Mesendoderm (in vitro differentiated cells): Measurements from ENCODE around the gene BEGAIN.
"Not testable (repeated sequence)": the region's sequence is repeated elsewhere in the genome, so short reads cannot be mapped to it uniquely, and the experiment has no call there.

Experiments
- DNase-seq: peaks from one replicate; pipeline ENCODE4 v3.0.0; 2013
- H2AK5ac ChIP-seq: 2 replicates; pipeline ENCODE4 v1.6.1; 2013; ENCODE audit warnings: low read length, inconsistent platforms
- H2BK120ac ChIP-seq: 2 replicates; pipeline ENCODE4 v1.6.1; 2013; ENCODE audit warnings: low read depth, mild to moderate bottlenecking, low read length, moderate library complexity, mixed read lengths
- H2BK15ac ChIP-seq: replicated peaks from 2 replicates; pipeline ENCODE4 v1.6.1; 2013; ENCODE audit warnings: low read depth, mild to moderate bottlenecking, moderate library complexity
- H2BK5ac ChIP-seq: 2 replicates; pipeline ENCODE4 v1.6.1; 2013; ENCODE audit warnings: low read length, inconsistent platforms
- H3K18ac ChIP-seq: 2 replicates; pipeline ENCODE4 v1.6.1; 2013; ENCODE audit warnings: mild to moderate bottlenecking, low read length, mixed read lengths
- H3K23ac ChIP-seq: one replicate; pipeline ENCODE4 v1.6.1; 2013; ENCODE audit warnings: low read length
- H3K27ac ChIP-seq: 2 replicates; pipeline ENCODE4 v1.5.1; 2013; ENCODE audit warnings: low read depth, mild to moderate bottlenecking, inconsistent platforms, low read length, moderate library complexity
- H3K27me3 ChIP-seq: 2 replicates; pipeline ENCODE4 v1.6.1; 2013; ENCODE audit warnings: low read length, control low read depth, mild to moderate bottlenecking, inconsistent platforms; ENCODE audit not compliant: insufficient read depth, poor library complexity
- H3K36me3 ChIP-seq: 2 replicates; pipeline ENCODE4 v1.6.1; 2013; ENCODE audit warnings: low read length, inconsistent platforms; ENCODE audit not compliant: control insufficient read depth, insufficient read depth
- H3K4ac ChIP-seq: one replicate; pipeline ENCODE4 v1.6.1; 2013; ENCODE audit warnings: low read depth, mild to moderate bottlenecking, low read length, moderate library complexity
- H3K4me1 ChIP-seq: 2 replicates; pipeline ENCODE4 v1.6.1; 2013; ENCODE audit warnings: low read depth, low read length, inconsistent platforms; ENCODE audit not compliant: control insufficient read depth
- H3K4me2 ChIP-seq: 2 replicates; pipeline ENCODE4 v1.6.1; 2013; ENCODE audit warnings: low read length
- H3K4me3 ChIP-seq: 2 replicates; pipeline ENCODE4 v1.5.1; 2013; ENCODE audit warnings: mild to moderate bottlenecking, low read length
- H3K56ac ChIP-seq: one replicate; pipeline ENCODE4 v1.6.1; 2013; ENCODE audit warnings: low read length
- H3K79me1 ChIP-seq: 2 replicates; pipeline ENCODE4 v1.6.1; 2013; ENCODE audit warnings: low read length, inconsistent platforms
- H3K79me2 ChIP-seq: 2 replicates; pipeline ENCODE4 v1.6.1; 2013; ENCODE audit warnings: mild to moderate bottlenecking, low read length; ENCODE audit not compliant: control insufficient read depth, insufficient read depth
- H3K9ac ChIP-seq: 2 replicates; pipeline ENCODE4 v1.6.1; 2013; ENCODE audit warnings: low read length, inconsistent platforms
- H4K5ac ChIP-seq: one replicate; pipeline ENCODE4 v1.6.1; 2013; ENCODE audit warnings: low read length
- H4K8ac ChIP-seq: one replicate; pipeline ENCODE4 v1.6.1; 2013; ENCODE audit warnings: low read depth, mild to moderate bottlenecking, control low read depth, low read length, moderate library complexity
- WGBS: extraction: QIAGEN DNeasy Blood & Tissue Kit; methylation state at CpG from one replicate; pipeline ENCODE4 v1.1.7; 2013; ENCODE audit warnings: low lambda C conversion rate, missing lambda C conversion rate; ENCODE audit not compliant: insufficient coverage; ENCODE audit errors: extremely low coverage; 5-methylcytosine and 5-hydroxymethylcytosine counted together

The BEGAIN gene

DNA sequence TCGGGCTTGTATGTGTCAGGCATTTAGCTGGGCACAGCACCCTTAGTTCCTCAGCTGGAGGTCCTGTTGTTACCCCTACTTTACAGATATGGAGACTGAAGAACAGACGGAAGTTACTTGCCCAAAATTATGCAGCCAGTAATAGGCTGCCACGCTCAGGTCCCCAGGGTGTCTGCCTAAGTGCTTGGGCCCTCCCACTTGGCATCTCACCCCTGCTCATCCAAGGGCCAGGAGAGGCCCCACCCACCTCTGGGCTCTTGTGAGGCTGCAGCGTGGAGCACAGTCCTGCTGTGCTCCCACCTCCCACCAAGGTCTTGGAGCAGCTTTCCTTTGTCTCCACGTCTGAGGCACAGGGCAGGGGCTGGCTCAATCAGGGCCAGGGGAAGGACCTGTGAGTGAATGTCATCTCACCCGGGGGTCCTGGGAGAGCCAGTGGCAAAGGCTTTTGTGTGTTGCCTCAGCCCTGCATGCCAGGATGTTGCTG, 64.6 kb downstream of the BEGAIN start:
- no peaks in the 10 kb centered on the region for H3K79me2 ChIP-seq

DNA sequence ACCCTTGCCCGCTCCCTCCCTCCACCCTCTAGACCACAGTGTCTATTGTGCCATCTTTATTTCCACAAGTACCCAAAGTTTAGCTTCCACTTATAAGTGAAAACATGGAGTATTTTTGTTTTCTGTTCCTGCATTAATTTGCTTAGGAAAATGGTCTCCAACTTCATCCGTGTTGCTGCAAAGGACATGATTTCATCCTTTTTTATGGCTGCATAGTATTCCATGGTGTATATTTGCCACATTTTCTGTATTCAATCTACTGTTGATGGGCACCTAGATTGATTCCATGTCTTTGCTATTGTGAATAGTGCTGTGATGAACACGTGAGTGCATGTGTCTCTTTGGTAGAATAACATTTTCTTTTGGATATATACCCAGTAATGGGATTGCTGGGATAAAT, 81.2 kb downstream of the BEGAIN start:
- DNase-seq, H3K79me2 ChIP-seq, H3K4me1 ChIP-seq, H2BK5ac ChIP-seq, H2BK15ac ChIP-seq, H3K27me3 ChIP-seq, H2AK5ac ChIP-seq, H3K27ac ChIP-seq, H4K5ac ChIP-seq, H3K36me3 ChIP-seq, H3K18ac ChIP-seq, H3K4ac ChIP-seq, H3K9ac ChIP-seq, H3K4me2 ChIP-seq, H4K8ac ChIP-seq, H2BK120ac ChIP-seq, H3K23ac ChIP-seq, H3K4me3 ChIP-seq, H3K79me1 ChIP-seq, H3K56ac ChIP-seq: not testable (repeated sequence)
- WGBS = no CpG with 5 or more reads among the region's 3 CpGs

More for the DNA sequence above, 64.6 kb downstream of the BEGAIN start:
- Histone ChIP-seq H3K4me2 (no peak overlapping the region), H3K4me1 (no peaks in the 10 kb centered on the region), H2BK120ac (no peak overlapping the region), H3K36me3 (no peaks in the 10 kb centered on the region), H3K56ac (no peak overlapping the region), H3K23ac (no peak overlapping the region), H2BK5ac (no peak overlapping the region), H3K79me1 (no peaks in the 10 kb centered on the region), H2BK15ac (no peak overlapping the region), H3K18ac (no peak overlapping the region), H3K4me3 (no peak overlapping the region), H3K27me3 (no peaks in the 10 kb centered on the region), H3K4ac (no peak overlapping the region), H3K27ac (no peak overlapping the region), H4K5ac (no peak overlapping the region), H4K8ac (no peak overlapping the region), H3K9ac (no peak overlapping the region), H2AK5ac (no peak overlapping the region)
- WGBS = no CpG with 5 or more reads among the region's 6 CpGs
- no peak for DNase-seq

DNA sequence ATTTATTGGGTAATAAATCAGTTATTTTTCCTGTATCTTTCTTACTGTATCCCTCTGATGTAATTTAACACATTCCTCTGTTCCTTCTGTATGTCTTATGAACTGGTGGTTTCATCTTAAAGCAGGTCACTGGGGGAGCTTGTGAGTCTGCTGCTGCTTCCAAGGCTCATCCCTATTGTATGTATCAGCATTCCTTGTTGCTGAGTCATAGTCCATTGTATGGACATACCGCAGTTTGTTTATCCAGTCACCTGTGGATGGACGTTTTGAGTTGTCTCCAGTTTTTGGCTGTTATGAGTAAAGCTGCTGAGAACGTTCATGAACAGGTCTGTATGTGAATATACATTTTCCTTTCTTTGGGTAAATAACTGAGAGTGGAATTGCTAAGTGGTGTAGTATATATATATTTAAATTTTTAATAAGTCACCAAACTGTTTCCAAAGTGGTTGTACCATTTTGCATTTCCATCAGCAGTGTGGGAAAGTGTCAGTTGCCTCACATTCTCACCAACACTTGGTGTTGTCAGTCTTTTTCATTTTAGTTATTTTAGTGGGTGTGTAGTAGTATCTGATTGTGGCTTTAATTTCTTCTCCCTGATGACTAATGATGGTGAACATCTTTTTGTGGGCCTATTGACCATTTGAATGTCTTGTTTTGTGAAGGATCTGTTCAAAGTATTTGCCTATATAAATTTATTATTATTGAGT, 82.7 kb downstream of the BEGAIN start:
- Histone ChIP-seq H4K8ac (no peak overlapping the region), H3K9ac (no peak overlapping the region), H4K5ac (no peak overlapping the region), H3K4ac (no peak overlapping the region), H2BK5ac (no peak overlapping the region), H3K36me3 (no peaks in the 10 kb centered on the region), H2BK15ac (no peak overlapping the region), H3K23ac (no peak overlapping the region), H3K4me1 (no peaks in the 10 kb centered on the region), H2AK5ac (no peak overlapping the region), H3K4me2 (no peak overlapping the region), H3K79me2 (no peaks in the 10 kb centered on the region), H3K56ac (no peak overlapping the region), H3K18ac (no peak overlapping the region), H2BK120ac (no peak overlapping the region), H3K27me3 (no peaks in the 10 kb centered on the region), H3K27ac (no peak overlapping the region), H3K4me3 (no peak overlapping the region), H3K79me1 (no peaks in the 10 kb centered on the region)
- no CpG with 5 or more reads among the region's 3 CpGs for WGBS
- DNase-seq = peak; percentile 85

DNA sequence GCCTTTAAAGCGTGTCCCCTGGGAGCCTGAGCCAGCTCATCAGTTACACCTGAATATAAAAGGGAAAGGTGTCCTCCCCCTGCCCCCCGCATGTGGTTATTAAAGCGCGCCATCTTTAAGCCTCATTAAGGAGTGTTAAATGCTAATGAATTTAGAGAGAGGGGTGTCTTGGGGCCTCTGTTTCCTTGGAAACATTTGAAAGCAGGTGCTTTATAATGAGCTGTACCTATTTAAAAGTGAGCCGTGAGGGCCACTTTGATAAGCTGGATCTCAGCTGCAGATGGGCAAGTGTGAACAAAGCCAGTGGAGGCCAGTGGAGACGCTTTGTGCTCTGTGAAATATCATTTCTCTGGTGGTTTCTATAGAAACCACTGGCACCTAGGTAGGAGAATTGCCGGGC, 84.0 kb downstream of the BEGAIN start:
- no peak overlapping the region for H4K5ac ChIP-seq
- H2AK5ac ChIP-seq = no peak overlapping the region
- H4K8ac ChIP-seq = no peak overlapping the region
- no peaks in the 10 kb centered on the region for H3K79me2 ChIP-seq
- H3K4me3 ChIP-seq = no peak overlapping the region
- H3K79me1 ChIP-seq = no peaks in the 10 kb centered on the region
- no CpG with 5 or more reads among the region's 7 CpGs for WGBS
- no peak overlapping the region for H3K18ac ChIP-seq
- H3K4ac ChIP-seq = no peak overlapping the region
- H2BK15ac ChIP-seq = no peak overlapping the region
- no peak overlapping the region for H3K23ac ChIP-seq
- no peak overlapping the region for H3K27ac ChIP-seq
- no peak overlapping the region for H3K4me2 ChIP-seq
- H3K9ac ChIP-seq = no peak overlapping the region
- H2BK5ac ChIP-seq = no peak overlapping the region
- H3K4me1 ChIP-seq = no peaks in the 10 kb centered on the region
- H3K56ac ChIP-seq = no peak overlapping the region
- DNase-seq = no peak
- H2BK120ac ChIP-seq = no peak overlapping the region
- H3K36me3 ChIP-seq = no peaks in the 10 kb centered on the region
- no peaks in the 10 kb centered on the region for H3K27me3 ChIP-seq

DNA sequence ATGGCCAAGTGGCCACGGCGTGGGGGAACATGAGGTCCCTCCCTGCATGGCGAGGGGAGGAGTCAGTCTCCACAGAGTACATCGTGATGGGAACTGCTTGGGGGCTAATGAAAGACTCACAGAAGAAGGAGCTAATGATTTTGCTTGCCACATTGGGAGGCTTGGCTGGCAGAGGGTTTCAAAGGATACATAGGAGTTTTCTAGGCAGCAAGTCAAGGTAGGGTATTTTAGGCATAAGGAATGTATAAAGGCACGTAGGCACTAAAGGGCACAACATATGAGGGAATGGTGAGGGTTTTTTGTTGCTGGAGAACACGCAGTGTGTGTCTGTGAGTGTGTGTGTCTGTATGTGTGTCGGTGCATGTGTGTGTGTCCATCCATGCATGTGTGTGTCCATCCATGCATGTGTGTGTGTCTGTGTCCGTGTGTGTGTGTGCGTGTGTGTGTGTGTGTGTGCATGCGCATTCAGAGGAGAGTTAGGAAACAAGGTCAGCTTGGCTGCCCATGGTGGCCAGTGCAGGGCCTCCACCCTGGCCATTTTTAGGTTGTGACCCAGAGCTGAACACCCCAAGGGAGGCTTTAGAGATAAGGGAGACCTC, 84.5 kb downstream of the BEGAIN start:
- Histone ChIP-seq H2AK5ac (no peak overlapping the region), H4K8ac (no peak overlapping the region), H3K56ac (no peak overlapping the region), H3K4me3 (no peak overlapping the region), H3K9ac (no peak overlapping the region), H2BK15ac (no peak overlapping the region), H3K36me3 (no peaks in the 10 kb centered on the region), H3K18ac (no peak overlapping the region), H3K23ac (no peak overlapping the region), H3K4ac (no peak overlapping the region), H2BK120ac (no peak overlapping the region), H3K4me2 (no peak overlapping the region), H3K27me3 (no peaks in the 10 kb centered on the region), H3K27ac (no peak overlapping the region), H4K5ac (no peak overlapping the region), H3K4me1 (no peaks in the 10 kb centered on the region), H2BK5ac (no peak overlapping the region), H3K79me2 (no peaks in the 10 kb centered on the region), H3K79me1 (no peaks in the 10 kb centered on the region)
- no peak for DNase-seq
- no CpG with 5 or more reads among the region's 10 CpGs for WGBS
